ENCODE data around the gene VSNL1. TPM values are rescaled to one million over a fixed set of nuclear protein-coding genes. Genes with fewer than 3 reads are reported as not detected.

VSNL1 gene
- total RNA-seq: not detected in 2 replicates

DNA sequence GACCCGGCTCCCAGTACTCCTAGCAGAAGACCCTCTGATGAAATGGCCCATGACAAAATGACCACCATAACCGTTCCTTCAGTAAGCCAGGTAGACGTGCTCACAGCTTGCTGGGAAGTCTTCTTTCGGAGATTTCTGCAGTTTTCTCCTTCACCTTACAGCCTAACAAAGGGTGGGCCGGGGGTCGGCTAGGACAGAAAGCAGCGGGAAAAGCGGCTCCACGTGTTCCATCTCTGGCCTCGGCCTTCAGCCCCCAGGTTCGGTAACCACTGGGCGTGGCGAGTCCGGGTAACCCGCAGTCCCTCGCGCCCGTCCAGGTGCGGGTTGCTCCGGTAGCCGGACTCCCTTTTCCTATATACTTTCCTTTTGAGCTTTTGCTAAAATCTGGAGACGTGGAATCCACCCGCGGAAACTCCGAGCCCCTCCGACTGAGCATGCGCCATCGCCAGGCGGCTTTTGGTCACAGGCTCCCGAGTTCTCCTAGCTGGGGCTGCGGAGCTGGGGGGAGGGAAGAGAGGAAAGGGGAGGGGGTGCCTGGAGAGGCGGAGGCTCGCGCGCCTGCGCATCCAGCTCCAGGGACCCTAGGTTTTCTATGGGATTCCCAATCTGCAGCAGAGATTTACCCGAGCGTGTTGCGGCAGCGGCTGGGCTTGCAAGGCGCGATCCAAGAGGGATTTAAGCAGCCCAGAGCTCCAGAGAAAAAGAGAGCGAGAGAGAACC, at the start of gene VSNL1:
Gene VSNL1, plus strand, starts transcription at position 604 of the 720 bp plus-strand sequence. CDS start 51,379 bp downstream, outside the sequence.
- intact Hi-C loops (cut with micrococcal nuclease): no loop called here

DNA sequence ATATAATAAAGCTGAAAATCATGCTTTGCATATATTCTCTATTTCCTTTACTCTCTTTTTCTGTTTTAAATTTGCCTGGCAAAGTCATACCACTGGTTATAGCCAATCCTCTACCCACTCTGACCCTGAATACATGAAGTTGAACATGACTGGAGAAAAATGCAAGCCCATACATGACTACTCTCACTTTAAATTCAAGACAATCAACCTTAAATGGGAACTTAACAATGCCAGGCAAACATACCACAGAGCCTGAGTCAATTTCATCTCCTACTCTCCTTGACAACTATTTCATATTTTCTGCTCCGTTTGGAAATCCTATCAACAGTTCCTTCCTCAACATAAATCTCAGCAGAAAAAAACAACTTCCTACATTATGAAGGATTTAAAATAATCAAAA, 44.9 kb upstream of the VSNL1 start:
- intact Hi-C loops (cut with micrococcal nuclease): no loop called here

- intact Hi-C loops (cut with micrococcal nuclease): no loop called here
Observed at GRCh38 chr2:17497718-17498117, 42.8 kb upstream of the VSNL1 start.

DNA sequence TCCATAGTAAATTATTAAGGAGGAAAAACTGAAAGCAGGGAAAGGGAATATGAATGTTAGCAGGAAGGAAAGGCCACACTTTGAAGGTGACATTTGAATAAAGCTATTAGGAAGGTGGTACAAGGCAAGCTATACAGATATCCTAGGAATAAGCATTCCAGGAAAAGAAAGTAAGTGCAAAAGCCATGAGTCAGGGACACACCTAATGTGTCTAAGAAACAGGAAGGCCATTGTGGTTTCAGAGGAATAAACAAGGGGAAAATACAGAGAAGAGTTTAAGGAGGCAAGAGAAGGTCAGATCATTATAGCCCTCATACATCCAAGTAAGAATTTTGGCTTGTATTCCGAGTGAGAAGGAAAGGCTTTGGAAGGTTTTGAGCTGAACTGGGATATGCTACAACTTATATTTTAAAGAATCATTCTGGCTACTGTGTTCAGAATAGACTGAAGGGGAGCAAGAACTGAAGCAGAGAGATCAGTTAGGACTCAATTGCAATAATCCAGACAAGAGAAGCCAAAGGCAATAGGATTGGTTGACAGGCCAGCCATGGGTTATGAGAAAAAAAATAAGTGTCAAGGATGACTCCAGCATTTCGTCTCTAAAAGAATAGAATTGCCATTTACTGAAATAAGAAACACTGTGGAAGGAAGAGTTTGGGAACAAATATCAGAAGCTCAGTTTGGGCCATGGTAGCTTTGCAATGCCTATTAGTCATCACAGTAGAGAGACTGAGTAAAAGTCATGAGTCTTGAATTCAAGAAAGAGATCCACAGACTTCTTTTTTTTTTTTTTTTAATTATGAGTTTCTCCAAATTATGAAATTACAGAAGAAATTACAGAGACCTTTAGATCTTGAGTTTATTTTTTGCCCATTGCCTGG, 33.5 kb upstream of the VSNL1 start:
- intact Hi-C loops (cut with micrococcal nuclease): no loop called here

GRCh38 chr2:17515652-17516051, 24.8 kb upstream of the VSNL1 start:
- intact Hi-C loops (cut with micrococcal nuclease): no loop called here

DNA sequence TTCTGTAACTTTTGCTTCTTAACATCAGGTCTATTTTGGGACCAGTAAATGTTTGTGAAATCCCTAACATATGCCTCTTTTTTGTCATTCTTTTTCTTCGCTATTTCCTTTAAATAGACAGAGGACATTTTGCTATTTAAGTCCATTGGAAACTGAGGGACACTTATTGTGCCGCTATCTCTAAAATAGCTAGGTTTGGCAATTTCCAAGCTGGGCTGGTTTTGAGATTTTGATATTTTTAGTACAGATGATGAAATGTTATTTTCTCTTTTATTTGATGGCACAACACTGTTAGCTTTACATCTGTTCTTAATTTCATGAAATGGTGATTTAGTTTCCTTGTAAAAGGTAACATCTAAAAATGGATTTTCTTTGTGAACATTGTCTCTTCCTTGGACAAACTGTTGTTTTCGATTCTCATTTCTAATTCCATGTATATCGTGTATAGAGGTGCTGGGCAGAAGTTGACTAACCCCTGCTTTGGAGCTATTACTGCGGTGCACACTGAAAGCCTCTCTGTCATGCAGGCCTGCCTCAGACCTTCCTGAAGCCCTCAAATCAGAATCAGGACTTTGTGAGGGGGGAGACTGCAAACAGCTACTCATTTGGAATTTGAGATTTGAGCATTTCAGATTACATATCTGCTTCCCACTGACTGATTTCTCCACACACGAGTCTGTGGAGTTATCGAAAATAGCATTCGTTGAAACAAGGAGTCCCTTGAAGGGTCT, 22.9 kb upstream of the VSNL1 start:
- intact Hi-C loops (cut with micrococcal nuclease): no loop called here

GRCh38 chr2:17518212-17519154, 22.0 kb upstream of the VSNL1 start, which contains the start of gene RAD51AP2:
Gene RAD51AP2 (minus strand): TSS chr2:17518440. CDS start chr2:17518415, 25 bp downstream.
- intact Hi-C loops (cut with micrococcal nuclease): no loop called here

DNA sequence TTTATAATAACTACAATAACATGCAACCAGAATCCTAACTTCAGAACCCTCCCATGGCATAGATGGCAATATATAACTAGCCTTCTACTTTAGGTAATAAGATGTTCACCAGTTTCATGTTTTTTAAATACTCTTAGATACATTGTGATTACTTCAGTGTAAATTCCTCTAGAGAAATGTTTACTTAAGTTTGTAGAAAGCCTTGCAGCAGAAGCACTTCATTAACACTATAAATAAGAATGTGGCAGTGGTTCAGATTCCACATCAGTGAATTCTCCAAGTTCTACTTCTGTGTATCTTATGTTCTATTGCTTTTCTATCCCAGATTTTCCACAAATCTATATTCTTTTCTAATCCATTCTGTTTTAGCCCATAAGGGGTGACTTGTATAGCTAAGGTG, 21.0 kb upstream of the VSNL1 start:
- intact Hi-C loops (cut with micrococcal nuclease): no loop called here

GRCh38 chr2:17520761-17521160, 19.7 kb upstream of the VSNL1 start:
- intact Hi-C loops (cut with micrococcal nuclease): no loop called here

DNA sequence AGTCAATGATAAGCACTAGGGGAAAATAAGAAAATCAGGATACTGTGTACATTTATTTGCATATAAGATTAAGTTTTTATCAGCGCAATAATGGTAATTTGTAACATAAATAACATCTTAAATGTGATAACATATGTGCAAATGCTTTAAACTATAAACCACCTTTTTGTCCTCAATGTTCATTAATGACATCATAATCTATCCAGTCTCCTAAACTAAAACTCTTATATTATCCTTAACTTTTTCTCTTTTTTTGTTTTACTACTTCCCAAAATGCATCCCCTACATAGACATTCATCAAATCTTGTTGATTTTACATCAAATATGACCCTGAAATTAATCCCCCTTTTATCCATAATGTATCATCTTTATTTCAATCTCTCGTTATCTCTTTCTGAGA, 18.9 kb upstream of the VSNL1 start:
- intact Hi-C loops (cut with micrococcal nuclease): no loop called here

GRCh38 chr2:17522303-17522702, 18.2 kb upstream of the VSNL1 start:
- intact Hi-C loops (cut with micrococcal nuclease): no loop called here

- intact Hi-C loops (cut with micrococcal nuclease): no loop called here
Observed at GRCh38 chr2:17529771-17530170, 10.7 kb upstream of the VSNL1 start.

GRCh38 chr2:17533546-17533945, 7.0 kb upstream of the VSNL1 start:
- intact Hi-C loops (cut with micrococcal nuclease): no loop called here

- intact Hi-C loops (cut with micrococcal nuclease): no loop called here
Observed at GRCh38 chr2:17536416-17536815, 4.1 kb upstream of the VSNL1 start.

DNA sequence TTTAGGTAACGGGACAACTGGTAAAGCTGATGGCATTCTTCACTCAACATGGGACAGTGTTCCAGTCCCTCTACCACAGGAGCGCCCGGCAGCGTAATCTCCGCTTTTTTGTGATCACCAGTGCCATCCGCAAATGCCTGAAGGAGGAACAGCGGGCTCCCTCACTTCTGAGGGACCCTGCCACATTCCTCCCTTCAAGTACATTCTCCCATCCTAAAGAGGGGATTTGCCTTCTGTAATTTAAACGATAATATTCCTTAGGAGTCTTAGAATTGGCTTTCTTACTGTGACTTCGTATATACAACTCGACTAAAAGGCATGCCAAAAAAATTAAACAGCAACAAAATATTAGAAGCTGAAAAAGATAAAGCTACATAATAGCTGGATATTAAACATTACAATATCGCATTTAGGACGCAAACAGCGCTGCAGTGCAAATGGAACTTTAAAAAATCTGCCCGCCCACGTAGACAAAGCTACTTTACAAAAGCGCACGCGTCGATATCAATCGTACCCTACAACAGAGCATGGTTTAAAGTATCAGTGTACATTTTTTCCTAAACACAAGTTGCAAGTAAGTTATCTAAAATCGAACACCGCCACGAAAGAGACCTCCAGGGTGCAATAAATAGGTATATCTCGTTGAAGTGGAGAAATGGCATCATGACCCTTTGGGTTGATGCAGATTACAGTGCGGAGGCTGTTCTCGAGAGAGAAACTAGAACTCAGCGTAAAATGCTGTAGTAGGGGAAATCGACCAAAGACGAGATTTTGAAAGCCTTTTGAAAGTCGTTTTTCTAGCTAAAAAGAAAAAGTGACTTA, 2.3 kb upstream of the VSNL1 start:
- intact Hi-C loops (cut with micrococcal nuclease): no loop called here

GRCh38 chr2:17538844-17539554, 1.5 kb upstream of the VSNL1 start:
- intact Hi-C loops (cut with micrococcal nuclease): no loop called here

DNA sequence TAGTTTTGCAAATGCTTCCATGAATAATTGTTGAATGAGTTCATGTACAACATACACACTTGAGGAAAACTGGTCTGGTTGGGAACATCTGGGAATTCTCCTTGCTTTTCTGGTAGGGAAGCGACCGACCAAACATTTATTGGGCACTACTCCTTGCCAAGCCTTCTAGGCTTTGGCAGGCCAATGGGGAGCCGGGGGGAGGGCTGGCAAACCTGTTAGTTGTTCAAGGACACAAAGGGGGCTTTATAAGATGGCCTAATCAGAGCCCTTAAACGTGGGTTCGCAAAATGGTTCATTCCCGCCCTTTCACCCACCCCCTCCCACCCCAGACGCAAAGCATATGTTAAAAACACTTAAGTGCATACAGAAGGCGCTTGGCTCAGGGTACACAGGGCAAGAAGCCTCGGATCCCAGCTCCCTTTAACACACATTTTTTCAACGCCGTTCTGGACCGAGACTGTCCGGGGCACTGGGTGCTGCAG, 844 bp upstream of the VSNL1 start:
- intact Hi-C loops (cut with micrococcal nuclease): no loop called here

DNA sequence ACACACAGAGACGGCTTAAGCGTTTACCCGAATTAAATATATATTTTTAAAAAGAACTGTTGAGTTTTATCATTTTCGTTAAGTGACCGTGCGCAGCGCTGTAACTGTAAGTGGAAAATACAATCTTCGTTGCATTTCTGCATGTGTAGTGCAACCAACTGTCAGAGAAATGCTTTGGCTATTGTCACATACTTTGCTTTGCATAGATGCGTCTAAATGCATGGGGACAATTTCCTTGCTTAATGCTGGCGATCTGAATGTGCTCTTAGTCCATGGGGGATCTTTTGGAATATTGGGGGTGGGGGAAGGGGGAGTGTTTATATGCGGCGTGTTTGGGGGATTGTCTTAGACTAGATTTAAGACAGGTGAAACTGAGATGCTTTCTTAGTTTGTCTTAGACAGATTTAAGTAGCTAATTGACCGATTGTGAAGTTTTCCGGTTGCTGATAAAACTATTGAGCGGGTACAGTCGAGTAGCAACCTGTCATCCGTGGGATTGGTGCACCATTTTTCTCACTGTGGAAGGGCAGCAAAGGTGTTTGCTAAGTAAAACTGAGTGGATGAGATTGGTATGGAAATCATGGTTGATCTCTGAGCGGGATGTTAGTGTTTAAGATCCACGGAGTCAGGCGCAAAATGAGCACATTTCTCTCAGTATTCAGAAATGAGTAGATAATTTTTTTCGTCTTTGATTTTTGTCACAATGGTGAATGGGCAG, 476 bp downstream of the VSNL1 start:
- intact Hi-C loops (cut with micrococcal nuclease): no loop called here

Data from T-helper 2 cell treated with Interferon-gamma antibody and Interleukin-4, amounts not matched to agents 100 ng/mL and 5 ng/mL, for 36 hours (primary cell).